Measurements from ENCODE around the gene SLC25A51.
"Not testable (repeated sequence)": the region's sequence is repeated elsewhere in the genome, so short reads cannot be mapped to it uniquely, and the experiment has no call there.

Gene SLC25A51

DNA sequence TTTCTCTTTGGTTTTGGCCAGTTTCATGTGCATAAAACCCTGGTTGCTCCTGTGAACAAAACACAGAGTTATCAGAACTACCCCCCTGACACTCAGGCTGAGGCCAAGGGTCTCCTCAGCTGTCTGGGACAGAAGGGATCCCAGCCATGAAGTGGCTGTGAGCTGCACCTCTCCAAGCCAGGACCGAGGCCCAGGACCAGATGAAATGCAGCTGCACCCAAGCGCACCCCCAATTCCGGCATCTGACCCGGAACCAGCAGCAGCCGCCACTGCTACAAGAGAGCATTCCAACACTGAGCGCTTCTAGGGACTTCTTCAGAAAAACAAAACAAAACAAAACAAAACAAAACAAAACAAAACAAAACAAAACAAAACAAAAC is 16.0 kb upstream of the SLC25A51 start:
- DNase-seq (ENCODE audit: low read depth) = no peak

DNA sequence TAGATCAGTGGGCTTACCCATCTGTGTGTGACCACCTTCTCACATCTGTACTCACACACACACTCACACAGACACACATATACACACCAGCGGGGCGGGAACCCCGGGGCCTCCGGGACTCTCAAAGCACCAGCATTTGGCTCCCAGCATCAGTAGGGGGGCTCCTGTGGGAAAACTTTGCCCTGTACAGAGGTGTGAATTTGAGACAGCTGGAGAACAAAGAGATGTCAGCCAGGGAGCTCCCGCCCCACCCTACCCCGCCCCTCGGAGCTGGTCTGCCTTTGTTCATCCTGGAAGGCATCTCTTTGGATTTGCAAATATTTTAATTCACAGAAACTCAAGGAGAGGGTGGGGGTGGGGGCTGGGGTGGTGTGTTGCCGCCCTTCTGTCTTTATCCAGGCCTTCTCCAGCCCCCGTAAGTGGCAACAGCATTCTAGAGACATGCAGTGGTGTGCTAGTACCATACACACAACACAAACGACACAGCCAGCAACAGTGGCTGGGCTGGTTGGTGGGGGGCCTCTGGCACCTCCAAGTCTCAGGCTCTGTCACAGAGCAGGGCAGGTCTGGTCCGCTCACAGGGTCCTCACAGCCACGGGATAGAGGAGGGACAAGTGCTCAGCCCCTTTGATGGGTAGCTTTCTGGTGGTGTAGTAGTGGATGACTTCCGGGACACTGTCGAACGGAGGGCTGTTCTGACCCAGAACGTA is 15.5 kb upstream of the SLC25A51 start:
- no peak for DNase-seq (ENCODE audit: low read depth)

DNA sequence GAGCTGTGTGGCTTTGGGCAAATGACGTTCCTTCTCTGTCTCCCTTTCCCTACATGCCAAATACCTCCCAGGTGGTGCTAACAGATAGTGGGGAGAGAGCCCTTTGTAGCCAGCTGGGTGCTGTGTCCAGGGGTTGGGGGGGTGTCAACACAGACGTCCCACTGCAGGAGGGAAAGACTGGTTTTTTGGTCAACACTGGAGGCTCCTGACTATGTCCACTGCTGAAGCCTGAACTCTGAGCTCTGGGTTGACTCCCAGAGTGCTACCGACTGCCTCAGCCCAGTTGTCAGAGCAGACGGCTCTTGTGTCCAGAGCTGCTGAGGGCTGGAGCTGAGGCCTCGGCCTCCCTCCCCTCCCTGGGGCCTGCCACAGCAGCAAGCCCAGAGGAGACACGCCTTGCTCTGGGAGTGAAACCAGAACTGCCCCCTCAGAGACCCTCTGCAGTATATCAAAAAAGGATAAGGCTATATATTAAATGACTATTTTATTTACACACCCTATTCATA is 14.8 kb upstream of the SLC25A51 start:
- no peak for DNase-seq (ENCODE audit: low read depth)

DNA sequence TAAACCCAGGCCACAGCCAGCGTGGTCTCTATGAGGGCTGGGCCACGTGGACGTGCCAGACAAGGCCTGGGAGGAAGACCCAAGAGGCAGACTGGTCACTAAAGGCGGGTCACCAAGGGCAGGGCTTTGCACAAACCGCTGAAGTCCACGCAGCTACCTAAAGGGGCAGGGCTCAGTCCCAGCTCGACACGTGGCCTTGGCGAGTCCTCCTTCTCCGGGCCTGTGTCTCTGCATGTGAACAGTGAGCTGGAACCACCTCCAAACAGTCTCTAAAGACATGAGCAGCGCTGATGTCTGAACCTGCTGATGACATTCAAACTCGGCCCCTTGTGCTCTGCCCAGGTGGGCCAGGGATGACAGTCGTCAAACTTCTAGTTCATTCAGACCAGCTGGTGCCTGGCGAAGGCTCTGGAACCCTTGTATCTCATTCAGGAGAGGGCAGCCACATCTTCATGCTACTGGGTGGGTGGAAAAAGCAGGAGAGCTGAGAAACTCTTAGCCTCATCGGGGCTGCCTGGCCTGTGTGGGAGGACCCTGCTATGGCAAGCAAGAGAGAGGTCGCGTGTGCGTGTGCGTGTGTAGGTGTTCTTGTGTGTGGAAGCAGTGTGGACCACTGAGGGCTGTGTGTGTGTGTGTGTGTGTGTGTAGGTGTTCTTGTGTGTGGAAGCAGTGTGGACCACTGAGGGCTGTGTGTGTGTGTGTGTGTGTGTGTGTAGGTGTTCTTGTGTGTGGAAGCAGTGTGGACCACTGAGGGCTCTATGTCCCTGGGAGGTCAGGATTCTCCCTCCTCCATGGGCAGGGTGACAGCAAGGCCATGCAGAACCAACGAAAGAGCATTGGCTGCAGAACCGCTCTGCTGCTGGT is 14.1 kb upstream of the SLC25A51 start:
- DNase-seq (ENCODE audit: low read depth) = no peak

DNA sequence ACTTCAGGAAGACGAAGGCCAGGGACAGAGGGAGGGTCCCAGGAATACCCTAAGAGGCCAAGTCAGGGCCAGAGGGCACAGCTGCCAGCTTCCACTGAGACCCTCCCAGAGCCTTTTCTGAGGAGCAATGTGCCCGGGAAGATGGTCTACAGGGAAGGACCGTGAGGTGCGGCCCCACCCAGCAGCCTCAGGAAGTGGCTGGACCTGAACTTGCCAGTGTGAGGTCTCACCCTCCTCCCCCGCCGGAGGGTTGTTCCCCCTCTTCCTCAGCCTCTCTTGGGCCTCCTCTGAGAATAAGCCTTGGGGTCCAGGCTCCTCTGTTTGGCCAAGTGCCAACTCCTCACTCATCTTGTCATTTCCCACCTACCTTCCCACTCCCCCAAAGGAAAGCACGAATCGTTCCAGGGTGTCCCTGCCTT is 13.4 kb upstream of the SLC25A51 start:
- no peak for DNase-seq (ENCODE audit: low read depth)

DNA sequence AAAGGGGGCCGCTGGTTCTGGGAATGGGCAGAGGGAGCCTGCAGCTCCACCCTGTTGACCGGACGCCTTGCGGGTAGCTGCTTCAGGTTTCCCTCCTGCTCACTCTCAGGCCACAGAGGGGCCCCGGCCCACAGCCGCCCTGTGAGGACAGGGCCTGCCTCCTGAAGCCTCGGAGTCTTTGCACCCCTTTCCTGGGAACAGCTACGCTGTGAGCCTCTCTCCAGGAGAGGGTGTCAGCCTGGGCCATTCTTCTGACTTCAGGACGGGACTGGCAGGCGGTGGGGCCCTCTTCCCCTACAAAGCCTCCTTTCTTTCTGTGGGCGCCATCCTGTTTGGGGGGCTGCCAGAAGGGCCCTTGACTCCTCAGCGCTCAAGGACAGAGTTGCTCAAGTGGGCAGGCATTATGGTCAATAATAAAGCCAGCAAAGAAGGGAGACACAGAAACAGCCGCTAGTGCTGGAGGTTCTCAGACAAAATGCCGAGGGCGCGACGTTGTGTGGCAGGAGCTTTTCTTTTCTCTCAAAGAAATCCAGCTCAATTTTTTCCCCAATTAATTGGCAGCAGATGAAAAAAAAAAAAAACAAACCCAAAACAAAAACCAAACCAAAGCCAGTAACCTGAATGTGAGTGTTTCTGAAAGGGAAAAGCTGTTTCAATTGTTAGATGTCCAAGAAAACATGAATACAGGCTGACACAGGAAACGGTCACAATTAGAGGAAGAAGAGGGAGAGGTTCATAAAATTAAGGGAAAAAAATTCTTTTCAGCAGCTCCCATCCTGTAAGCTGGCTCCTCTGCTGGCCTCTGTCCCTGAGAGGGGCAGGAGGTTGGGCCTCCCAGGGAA is 12.8 kb upstream of the SLC25A51 start:
- DNase-seq (ENCODE audit: low read depth) = no peak

DNA sequence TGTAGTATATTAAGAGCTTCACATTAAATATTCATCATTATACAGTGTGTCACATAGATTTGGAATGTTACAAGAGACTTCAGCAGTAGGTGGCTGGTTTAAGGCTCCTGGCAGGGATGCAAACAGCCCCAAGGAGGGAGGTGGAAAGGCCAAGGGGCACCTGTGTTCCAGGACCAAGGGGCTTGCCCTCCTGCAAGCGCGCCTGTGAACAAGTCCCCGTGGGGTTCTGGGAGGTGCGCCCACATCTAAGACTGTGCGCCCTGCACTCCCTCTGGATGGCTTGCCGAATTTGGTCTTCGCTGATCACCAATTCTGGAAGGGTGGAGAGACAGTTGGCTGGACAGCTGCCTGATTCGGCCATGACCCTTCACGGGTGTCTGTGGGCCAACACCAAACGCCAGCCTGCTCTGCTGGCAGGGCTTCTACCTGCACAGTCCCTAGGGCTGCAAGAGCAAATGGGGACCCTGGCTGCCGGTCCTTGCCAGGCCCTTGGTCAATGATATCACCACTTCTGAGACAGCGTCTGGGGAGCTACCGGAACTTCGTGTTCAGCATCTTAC is 12.1 kb upstream of the SLC25A51 start:
- DNase-seq (ENCODE audit: low read depth) = no peak

DNA sequence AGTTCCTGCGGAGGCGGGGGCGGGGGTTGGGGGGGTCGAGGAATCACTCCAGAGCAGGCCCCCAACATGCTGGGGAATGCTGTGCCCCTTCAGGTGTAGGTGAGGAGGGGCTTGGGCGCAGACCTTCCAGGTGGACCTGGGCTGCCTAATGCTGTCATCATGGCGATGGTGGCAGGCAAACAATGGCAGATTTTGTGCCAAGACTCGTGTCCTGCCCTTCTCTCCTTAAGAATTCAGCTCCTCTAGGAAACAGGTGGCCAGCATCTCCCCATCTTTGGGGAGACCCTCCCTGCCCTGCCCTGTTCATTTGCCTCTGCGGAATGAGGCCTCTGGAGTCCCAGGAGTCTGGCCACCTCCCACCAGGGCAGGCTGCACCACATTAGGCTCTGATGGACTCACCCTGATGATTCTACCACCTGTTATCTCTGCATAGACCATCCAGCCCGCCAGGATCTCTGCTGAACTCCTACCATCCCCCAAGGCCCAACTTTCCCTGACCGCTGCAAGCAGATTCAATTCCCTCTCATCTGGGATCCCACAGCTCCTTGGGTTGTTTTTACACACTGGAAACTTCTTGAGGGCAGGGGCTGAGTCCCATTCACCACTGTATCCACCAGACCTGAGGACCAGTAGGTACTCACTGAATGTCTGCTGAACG is 10.9 kb upstream of the SLC25A51 start:
- DNase-seq (ENCODE audit: low read depth) = no peak

DNA sequence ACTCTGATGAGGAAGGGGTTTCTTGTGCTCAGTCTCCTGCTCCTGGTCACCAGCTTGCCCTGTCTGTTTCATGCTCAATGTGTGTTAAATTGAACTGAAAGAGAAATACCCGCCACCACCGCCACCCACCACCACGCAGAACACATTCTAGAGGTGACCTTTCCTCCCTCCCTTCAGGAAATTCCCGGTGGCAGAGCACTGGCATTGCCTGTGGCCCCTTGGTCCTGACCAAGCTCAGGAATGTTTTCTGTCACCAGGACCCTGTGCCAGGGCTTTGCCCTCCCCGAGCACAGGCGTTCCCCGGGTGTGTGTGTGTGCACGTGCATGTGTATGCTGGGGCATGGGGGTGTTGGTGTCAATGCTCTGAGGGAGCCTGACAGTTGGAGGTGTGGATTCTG is 10.2 kb upstream of the SLC25A51 start:
- DNase-seq (ENCODE audit: low read depth) = no peak

DNA sequence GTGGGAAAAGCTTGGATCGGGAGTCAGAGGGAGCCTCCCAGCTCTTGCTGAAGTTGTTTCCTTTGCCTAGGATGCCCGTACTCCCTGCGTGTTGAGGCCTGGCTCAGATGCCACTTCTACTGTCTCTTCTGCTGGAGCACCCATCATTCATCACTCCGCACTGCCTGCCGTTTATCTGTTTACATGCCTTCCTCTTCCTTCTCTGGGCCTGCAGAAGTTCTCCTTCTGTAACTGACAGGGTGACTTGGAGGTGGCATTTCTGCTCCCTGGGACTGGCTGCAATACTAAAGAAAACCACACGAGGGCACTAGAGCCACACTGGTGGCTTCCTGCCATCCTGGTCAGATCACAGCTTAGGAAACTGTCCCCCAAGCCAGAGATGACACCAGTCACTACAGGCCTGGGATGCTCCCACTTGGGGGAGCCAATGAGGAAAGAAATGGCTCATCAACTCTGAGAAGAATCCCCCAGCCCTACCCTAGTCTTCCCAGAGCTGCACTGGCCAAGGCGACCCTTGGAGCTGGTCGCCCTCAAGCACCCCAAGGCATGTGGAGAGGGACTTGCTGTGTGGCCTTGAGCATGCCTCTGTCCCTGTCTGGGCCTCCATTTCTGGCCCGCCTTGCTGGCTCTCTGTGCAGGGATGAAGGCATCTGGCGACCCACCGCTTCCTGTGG is 9.7 kb upstream of the SLC25A51 start:
- peak; percentile 81 for DNase-seq (ENCODE audit: low read depth)

DNA sequence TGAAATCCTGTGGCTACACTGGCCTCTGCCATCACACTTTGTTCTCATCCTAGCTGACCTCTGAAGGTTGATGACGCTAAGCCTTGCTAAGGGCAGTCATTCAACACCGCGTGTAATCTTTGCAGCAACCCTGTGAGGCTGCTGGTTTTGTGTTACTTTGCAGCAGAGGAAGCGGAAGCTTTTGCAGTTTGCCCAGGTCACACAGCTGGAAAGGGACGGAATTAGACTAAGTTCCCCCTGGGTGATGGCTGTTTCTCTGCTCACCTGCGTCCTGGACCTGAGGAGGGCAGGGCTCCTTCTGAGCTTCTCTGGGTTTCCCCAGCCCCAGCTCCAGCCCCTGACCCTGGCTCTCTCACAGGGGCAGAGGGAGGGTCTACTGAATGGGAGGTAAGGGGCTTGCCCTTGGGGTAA is 7.3 kb upstream of the SLC25A51 start:
- no peak for DNase-seq (ENCODE audit: low read depth)

DNA sequence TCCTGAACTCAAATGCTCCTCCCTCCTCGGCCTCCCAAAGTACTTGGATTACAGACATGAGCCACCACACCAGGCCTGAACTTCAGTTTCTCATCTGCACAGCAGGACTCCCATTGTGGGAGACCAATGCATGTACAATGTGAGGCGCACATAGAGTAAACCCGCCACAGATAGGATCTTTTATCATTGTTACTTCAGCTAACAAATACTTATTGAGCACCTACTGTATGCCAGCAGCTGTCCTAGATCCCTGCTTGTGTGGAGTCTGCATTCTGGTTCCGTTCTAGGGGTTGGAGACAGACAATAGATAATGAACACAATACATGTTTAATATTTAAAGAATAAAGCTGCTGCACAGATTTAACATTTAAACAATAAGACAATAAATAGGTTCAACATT is 6.3 kb upstream of the SLC25A51 start:
- DNase-seq (ENCODE audit: low read depth) = no peak

DNA sequence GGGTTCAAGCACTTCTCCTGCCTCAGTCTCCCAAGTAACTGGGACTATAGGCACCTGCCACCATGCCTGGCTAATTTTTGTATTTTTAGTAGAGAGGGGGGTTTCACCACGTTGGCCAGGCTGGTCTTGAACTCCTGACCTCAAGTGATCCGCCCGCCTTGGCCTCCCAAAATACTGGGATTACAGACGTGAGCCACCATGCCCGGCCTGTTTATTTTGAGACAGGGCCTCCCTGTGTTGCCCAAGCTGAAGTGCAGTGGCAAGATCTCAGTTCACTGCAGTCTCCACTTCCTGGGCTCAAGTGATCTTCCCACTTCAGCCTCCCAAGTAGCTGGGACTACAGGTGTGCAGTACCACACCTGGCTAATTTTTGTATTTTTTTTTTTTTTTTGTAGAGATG is 5.9 kb upstream of the SLC25A51 start:
- DNase-seq (ENCODE audit: low read depth) = not testable (repeated sequence)

DNA sequence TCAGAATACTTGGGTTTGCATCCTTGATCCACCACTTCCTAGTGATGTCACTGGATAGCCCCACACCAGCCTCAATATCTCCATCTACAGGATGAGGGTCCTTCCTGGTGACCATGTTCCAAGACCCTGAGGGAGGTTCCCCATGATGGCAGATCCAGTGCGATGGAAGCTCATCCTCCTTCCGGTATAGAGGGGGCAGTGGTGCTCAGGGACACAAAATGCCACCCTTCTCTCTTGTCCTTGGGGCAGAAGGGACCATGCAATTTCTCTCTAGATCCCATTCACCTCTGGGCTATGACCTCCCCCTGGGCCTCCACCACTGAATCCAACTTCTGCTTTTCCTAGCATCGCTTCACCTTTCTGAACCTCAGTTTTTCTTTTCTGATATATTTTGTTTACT is 5.4 kb upstream of the SLC25A51 start:
- no peak for DNase-seq (ENCODE audit: low read depth)

DNA sequence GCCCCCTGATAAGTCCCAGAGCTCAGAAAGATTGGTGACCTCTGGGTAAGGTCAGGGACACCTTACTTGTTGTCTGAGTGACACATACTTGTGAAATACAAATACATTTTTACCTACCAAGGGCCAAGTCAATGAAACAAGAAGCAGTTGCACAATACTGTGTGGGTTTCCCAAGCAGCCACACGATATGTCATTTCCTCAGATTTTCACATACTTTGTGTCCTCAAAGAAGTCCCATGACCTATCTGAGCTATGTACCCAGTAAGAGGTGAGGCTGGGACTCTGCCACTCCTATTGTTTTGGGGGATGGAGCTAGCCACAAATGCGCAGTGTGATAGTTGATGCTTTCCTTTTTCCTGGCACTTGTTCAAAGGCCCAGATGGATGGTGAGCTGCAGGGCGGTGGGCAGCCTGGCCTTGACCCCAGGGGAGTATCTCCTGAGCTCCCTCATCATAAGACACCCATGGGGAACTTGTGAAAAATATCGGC is 4.8 kb upstream of the SLC25A51 start:
- DNase-seq (ENCODE audit: low read depth) = no peak

DNA sequence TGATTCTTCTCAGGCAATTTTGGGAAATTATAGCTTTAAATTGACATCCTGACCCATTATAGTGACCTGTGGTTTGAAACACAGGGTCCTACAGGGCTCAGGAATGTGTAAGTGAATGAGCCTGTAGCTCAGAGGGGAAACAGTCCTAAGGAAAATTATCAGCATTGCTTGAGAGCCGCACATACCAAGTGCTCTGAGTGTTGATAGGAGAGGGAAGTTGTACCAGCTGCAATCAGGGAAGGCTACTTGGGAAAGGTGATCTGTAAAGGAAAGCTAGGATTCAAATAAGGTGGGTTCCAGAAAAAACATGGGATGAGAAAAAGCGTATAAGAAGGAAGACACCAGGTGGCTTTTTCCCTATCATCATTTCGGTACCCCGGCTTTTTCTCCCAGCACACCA is 4.4 kb upstream of the SLC25A51 start:
- no peak for DNase-seq (ENCODE audit: low read depth)

DNA sequence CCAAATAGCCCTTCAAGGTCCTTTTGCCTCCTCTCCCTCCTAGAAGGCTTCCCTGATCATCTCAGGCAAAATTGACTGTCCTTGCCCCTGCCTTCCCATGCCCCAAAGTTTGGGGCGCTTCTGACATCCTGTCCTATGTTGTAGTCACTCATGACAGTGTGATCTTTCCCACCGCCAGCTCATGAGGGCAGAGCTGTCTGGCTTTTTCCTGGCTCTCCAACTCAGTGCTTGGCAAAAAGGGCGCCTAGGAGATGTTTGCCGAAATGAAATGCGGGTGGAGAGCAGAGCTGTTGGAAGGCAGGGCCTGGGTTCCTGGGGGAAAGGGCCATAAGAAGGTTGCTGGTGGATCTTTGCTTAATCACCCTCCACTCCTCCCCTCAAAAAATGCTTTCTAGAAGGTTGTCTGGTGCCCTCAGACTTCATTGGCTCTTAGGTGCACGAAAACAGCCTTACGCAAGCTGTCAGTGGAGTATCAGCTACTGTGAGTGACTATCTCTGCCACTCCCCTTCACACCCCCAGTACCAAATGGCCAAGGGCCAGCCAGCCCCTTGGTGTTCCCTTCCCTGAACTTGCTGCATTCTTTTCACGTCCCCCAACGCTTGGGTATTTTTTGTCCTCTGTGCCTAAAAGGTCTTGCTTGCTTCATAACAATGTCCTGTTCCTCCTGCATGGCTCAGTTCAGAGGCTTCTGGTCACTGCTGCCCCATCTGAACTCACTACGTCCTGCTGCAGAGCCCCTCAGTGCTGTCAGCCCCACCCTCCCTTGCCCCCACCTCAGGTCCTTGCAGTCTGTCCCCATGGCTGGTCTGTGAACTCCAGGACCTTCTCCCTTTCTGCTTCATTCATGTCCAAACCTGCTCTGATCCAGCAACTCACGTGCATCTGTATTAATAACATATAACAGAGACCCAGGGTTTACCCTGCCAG is 2.6 kb upstream of the SLC25A51 start:
- no peak for DNase-seq (ENCODE audit: low read depth)

DNA sequence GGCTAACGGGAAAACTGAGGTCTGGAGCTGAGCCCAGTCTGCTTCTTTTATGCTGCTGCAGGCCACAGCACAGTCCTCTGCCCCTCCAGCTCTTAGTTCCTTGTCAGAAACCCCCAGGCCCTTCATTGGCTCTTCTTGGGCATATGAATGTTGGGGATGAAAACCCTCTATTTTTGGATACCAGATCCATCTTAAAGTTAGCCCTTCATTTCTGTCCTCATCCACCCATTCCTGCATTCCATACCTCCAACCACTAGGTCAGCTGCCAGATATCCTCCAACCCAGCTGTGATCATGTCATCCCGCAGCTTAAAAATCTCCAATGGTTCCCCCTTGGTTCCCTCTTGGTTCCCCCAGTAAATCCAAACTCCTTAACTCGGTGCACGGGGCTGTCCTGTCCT is 1.8 kb upstream of the SLC25A51 start:
- DNase-seq (ENCODE audit: low read depth) = no peak

DNA sequence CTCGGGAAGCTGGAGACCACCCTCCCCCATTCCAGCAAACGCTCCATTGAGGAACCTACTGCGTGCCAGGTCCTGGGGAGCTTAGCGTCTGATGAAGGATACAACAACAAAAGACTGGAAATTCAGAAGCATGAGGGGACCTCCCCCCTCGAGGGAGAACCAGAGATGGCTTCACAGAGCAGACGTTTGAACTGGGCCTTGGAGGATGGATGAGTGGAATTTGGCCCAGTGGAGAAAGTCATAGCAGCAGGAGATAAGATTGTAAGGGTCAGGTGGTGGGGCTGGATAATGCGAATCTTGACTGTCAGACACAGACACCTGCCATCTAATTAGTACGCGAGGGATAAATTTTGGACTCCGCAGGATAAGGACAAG is 1.2 kb upstream of the SLC25A51 start:
- no peak for DNase-seq (ENCODE audit: low read depth)

Data from HS-27A (cell line).